ENCODE measurements around the gene FMOD.

FMOD gene

DNA sequence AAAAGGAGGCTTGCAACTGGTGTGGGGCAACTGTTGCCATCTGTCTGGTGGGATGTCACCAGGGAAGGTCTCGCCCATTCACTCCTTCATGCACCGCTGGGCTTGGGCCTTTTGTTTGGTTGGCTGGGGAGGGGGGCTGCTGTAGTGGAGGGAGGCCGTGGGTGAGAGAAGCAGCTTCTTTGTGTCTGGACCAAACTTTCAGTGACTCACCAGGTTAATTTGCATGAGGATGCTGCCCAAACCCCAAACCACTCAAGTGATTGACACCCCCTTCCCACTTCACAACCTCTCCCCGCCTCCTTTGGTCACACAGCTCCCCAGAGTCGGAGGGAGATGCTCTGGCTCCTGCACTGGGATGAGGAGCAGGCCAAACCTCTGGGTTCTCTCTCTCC lies 25.9 kb downstream of the FMOD start:
- no peak overlapping the region for H3K4me3 ChIP-seq (ENCODE audit: insufficient read length, low read depth)
- no peak for DNase-seq (ENCODE audit: low read depth, low spot score)
- peak overlapping the region; percentile 24 for H3K9ac ChIP-seq (ENCODE audit: insufficient read length, low read depth)
- H3K4me1 ChIP-seq (ENCODE audit: insufficient read depth, insufficient read length) = peaks cover 34% of the 10 kb centered on the region
- no peaks in the 10 kb centered on the region for H3K9me3 ChIP-seq (ENCODE audit: insufficient read depth, low read length)
- no peaks in the 10 kb centered on the region for H3K36me3 ChIP-seq (ENCODE audit: insufficient read depth, insufficient read length, low read length)
- H3K27me3 ChIP-seq (ENCODE audit: insufficient read depth, insufficient read length) = peaks cover 37% of the 10 kb centered on the region
- TF ChIP-seq YY1 (IDR thresholded peaks at IDR 0.05; ENCODE audit: insufficient read depth, insufficient read length) (no peak), ZNF274 (IDR thresholded peaks at IDR 0.05; ENCODE audit: low read depth, low read length) (no peak), SUZ12 (IDR thresholded peaks at IDR 0.05; ENCODE audit: extremely low read depth, insufficient read depth, insufficient read length) (no peak)

DNA sequence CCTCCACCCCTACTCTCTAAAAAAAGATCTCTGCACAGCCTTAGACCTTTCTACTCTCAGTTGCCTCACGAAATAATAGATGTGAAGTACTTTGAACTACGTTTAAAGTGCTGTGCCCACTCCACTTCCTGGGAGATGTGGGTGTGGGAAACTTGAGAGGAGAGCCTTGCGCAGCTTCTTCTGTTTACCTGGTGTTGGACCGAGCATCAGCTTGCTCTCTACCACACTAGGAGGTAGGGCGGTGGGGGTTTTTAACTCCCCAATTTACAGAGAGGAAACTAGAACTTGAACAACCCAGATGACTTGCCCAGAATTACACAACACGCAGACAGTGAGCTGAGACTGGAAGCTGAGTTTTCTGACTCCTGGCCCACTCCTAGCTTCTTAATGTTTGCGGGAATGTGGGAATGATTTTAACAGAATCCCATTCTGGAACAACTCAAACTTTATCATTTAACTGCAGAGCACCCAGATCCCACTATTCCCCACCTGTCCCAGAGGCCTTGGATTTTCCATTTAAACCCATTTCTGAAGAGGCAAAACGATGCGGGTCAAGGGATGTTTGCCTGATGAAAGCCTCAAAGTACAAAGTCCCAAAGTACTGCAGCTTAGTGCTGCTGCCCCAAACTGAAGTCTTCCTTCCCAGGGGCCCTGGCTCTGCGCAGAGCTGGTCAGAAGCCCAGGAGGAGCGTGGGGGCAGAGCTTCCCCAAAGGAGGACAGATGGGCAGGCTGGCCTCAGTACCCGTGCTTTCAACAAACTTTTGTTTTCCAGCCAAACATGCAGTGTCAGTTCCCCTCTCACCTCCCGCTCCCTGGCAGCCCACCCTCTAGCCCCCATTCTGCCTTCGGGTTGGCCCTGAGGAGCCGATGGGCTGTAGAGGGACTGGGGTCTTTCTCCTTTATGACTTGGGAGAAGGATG lies 26.6 kb downstream of the FMOD start:
- Histone ChIP-seq H3K9me3 (ENCODE audit: insufficient read depth, low read length) (no peaks in the 10 kb centered on the region), H3K9ac (ENCODE audit: insufficient read length, low read depth) (peak overlapping the region; percentile 24), H3K27me3 (ENCODE audit: insufficient read depth, insufficient read length) (peaks cover 43% of the 10 kb centered on the region), H3K36me3 (ENCODE audit: insufficient read depth, insufficient read length, low read length) (no peaks in the 10 kb centered on the region), H3K4me1 (ENCODE audit: insufficient read depth, insufficient read length) (peaks cover 30% of the 10 kb centered on the region), H3K4me3 (ENCODE audit: insufficient read length, low read depth) (no peak overlapping the region)
- TF ChIP-seq SUZ12 (IDR thresholded peaks at IDR 0.05; ENCODE audit: extremely low read depth, insufficient read depth, insufficient read length) (no peak), YY1 (IDR thresholded peaks at IDR 0.05; ENCODE audit: insufficient read depth, insufficient read length) (no peak), ZNF274 (IDR thresholded peaks at IDR 0.05; ENCODE audit: low read depth, low read length) (no peak)
- DNase-seq (ENCODE audit: low read depth, low spot score) = no peak

DNA sequence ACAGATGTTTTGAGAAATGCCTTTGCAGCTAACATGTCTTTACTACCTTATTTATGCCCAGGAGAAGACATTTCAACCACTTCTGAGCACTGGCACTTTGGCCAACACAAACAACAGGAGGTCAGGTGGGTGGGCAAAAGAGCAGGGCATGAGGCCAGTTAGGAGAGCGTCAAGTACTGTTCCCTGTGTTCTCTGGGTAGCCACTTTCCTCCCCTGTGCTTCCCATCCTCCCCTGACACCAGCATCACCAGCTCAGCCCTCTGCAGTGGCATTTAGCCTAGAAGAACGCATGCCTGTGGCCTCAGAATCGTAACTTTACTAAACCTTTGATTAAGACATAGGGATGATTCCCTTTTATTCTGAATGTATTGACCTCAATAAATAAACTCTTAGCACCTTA lies 27.3 kb downstream of the FMOD start:
- DNase-seq (ENCODE audit: low read depth, low spot score) = no peak
- H3K9me3 ChIP-seq (ENCODE audit: insufficient read depth, low read length) = no peaks in the 10 kb centered on the region
- H3K4me1 ChIP-seq (ENCODE audit: insufficient read depth, insufficient read length) = peaks cover 26% of the 10 kb centered on the region
- no peak overlapping the region for H3K4me3 ChIP-seq (ENCODE audit: insufficient read length, low read depth)
- no peaks in the 10 kb centered on the region for H3K36me3 ChIP-seq (ENCODE audit: insufficient read depth, insufficient read length, low read length)
- no peak overlapping the region for H3K9ac ChIP-seq (ENCODE audit: insufficient read length, low read depth)
- TF ChIP-seq SUZ12 (IDR thresholded peaks at IDR 0.05; ENCODE audit: extremely low read depth, insufficient read depth, insufficient read length) = no peak
- TF ChIP-seq ZNF274 (IDR thresholded peaks at IDR 0.05; ENCODE audit: low read depth, low read length) = no peak
- TF ChIP-seq YY1 (IDR thresholded peaks at IDR 0.05; ENCODE audit: insufficient read depth, insufficient read length) = no peak
- peaks cover 51% of the 10 kb centered on the region for H3K27me3 ChIP-seq (ENCODE audit: insufficient read depth, insufficient read length)

DNA sequence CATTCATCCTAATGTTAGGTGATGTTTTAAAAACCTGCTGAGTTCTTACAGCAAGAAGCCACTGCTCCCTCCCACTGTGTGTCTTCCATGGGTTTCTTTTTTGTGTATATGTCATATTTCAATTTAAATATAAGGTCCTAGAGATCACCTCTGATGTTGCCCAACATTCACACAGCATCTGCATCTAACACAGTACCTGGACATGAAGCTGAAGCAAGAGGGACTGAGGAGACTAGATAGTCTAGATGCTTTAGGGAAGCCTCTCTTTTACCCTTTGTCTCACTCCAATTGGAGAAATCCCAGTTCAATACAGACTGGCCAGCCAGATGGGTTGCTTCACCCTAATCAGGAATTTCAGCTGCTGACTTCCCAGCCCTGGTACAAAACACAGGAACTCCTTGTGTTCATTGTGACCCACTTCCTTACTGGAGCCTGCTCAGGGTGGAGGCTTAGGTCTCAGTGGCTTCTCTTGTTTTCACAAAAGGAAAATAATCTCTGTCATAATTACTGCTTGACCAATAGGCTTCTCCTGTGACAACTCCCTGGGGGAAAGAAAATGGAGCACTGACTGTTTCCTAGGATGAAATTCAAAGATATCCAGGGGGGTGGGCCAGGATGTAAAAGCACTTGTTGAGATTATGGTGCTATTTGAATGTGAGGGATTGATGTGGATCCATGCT lies 28.3 kb downstream of the FMOD start:
- Histone ChIP-seq H3K36me3 (ENCODE audit: insufficient read depth, insufficient read length, low read length) (no peaks in the 10 kb centered on the region), H3K9ac (ENCODE audit: insufficient read length, low read depth) (no peak overlapping the region), H3K4me1 (ENCODE audit: insufficient read depth, insufficient read length) (peaks cover 24% of the 10 kb centered on the region), H3K4me3 (ENCODE audit: insufficient read length, low read depth) (no peak overlapping the region), H3K9me3 (ENCODE audit: insufficient read depth, low read length) (no peaks in the 10 kb centered on the region), H3K27me3 (ENCODE audit: insufficient read depth, insufficient read length) (peaks cover 57% of the 10 kb centered on the region)
- no peak for DNase-seq (ENCODE audit: low read depth, low spot score)
- TF ChIP-seq SUZ12 (IDR thresholded peaks at IDR 0.05; ENCODE audit: extremely low read depth, insufficient read depth, insufficient read length) = no peak
- no peak for TF ChIP-seq YY1 (IDR thresholded peaks at IDR 0.05; ENCODE audit: insufficient read depth, insufficient read length)
- no peak for TF ChIP-seq ZNF274 (IDR thresholded peaks at IDR 0.05; ENCODE audit: low read depth, low read length)

DNA sequence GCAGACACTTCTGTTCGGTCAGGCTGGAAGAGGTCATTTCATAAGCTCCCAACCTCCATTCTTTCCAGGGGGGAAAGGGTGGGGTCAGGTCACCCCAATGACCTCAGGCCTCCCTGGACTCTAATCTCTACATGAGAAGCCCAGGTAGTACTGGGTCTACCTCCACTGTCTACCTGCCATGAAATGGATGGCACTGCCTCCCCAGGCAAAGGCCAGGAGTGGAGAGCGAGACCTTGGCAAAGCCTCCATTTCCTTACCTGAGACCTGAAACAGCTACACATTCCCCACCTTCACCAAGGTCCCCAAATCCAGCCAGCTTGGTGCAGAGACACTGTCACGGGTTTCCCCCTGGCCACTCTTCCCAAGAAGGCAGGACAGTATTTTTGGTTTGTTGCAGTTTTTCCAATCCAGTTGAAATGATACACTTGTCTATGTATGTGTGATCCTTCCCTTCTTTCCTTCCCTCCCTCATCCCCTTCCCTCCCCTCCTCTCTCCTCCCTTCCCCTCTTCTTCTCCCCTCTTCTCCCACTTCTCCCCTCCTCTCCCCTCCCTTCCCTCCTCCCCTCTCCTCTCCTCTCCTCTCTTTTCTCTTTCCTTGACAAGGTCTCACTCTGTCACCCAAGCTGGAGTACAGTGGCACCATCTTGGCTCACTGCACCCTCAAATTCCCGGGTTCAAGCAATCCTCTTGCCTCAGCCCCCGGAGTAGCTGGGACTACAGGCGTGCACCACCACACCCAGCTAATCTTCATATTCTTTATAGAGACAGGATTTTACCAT lies 29.5 kb downstream of the FMOD start:
- Histone ChIP-seq H3K9me3 (ENCODE audit: insufficient read depth, low read length) (no peaks in the 10 kb centered on the region), H3K4me1 (ENCODE audit: insufficient read depth, insufficient read length) (peaks cover 22% of the 10 kb centered on the region), H3K36me3 (ENCODE audit: insufficient read depth, insufficient read length, low read length) (no peaks in the 10 kb centered on the region), H3K4me3 (ENCODE audit: insufficient read length, low read depth) (no peak overlapping the region), H3K27me3 (ENCODE audit: insufficient read depth, insufficient read length) (peaks cover 63% of the 10 kb centered on the region), H3K9ac (ENCODE audit: insufficient read length, low read depth) (no peak overlapping the region)
- no peak for DNase-seq (ENCODE audit: low read depth, low spot score)
- TF ChIP-seq YY1 (IDR thresholded peaks at IDR 0.05; ENCODE audit: insufficient read depth, insufficient read length) (no peak), ZNF274 (IDR thresholded peaks at IDR 0.05; ENCODE audit: low read depth, low read length) (no peak), SUZ12 (IDR thresholded peaks at IDR 0.05; ENCODE audit: extremely low read depth, insufficient read depth, insufficient read length) (no peak)

DNA sequence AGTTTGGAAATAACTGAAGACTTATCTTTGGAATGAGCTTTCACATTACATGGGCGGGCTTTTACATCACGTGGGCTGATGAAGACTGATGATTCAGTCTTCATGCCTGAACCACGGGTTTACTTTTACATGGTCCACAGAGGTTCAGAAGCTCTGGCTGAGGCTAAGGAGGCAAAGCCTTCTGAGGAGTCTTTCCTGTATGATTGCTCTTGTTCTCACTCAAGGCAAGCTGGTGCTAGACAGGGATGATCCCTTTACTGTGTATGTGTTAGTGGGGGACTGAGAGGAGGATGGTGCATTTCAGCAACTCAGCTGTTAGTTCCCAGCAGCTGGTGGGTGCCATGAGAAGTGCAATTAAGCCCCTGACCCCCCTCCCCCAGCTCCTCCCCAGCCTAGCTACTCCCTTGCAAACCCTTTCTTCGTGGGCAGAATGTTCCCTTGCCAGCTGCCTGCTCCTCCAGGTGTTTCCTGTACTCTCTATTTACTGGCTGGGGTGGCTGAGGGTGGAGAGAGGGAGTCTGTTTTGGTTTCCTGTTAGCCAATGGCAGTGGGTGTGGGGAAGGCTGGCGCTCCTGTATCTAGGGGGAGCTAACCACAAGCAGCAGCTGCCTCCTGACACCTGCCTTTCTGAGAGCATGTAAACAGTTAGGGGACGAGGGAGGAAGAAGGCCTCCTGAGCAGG lies 30.2 kb downstream of the FMOD start:
- Histone ChIP-seq H3K9me3 (ENCODE audit: insufficient read depth, low read length) (no peaks in the 10 kb centered on the region), H3K9ac (ENCODE audit: insufficient read length, low read depth) (no peak overlapping the region), H3K4me1 (ENCODE audit: insufficient read depth, insufficient read length) (peaks cover 22% of the 10 kb centered on the region), H3K36me3 (ENCODE audit: insufficient read depth, insufficient read length, low read length) (no peaks in the 10 kb centered on the region), H3K27me3 (ENCODE audit: insufficient read depth, insufficient read length) (peaks cover 59% of the 10 kb centered on the region), H3K4me3 (ENCODE audit: insufficient read length, low read depth) (no peak overlapping the region)
- DNase-seq (ENCODE audit: low read depth, low spot score) = no peak
- TF ChIP-seq ZNF274 (IDR thresholded peaks at IDR 0.05; ENCODE audit: low read depth, low read length) (no peak), YY1 (IDR thresholded peaks at IDR 0.05; ENCODE audit: insufficient read depth, insufficient read length) (no peak), SUZ12 (IDR thresholded peaks at IDR 0.05; ENCODE audit: extremely low read depth, insufficient read depth, insufficient read length) (no peak)
